Keratinocyte (primary cell): ENCODE results near the gene GNA15.

Source experiments
- CTCF ChIP-seq, 3 experiments: IDR thresholded peaks in 1 of 3; conservative IDR thresholded peaks in 1 of 3; optimal IDR thresholded peaks in 1 of 3; 2 replicates in 2 of 3; 3 replicates in 1 of 3; pipeline versions ENCODE3 to v1.5.1; 2011; ENCODE audit warnings: low read length in 3 of 3, mild to moderate bottlenecking in 3 of 3, moderate library complexity in 2 of 3, control low read depth in 1 of 3, inconsistent platforms in 1 of 3; ENCODE audit not compliant: insufficient read depth in 2 of 3; ENCODE audit errors: extremely low read depth in 1 of 3
- EZH2 ChIP-seq: IDR thresholded peaks from one replicate; pipeline ENCODE4 v1.6.1; 2012; ENCODE audit warnings: inconsistent platforms, mild to moderate bottlenecking, low read length, moderate library complexity

- TF ChIP-seq CTCF (optimal IDR thresholded peaks at IDR 0.05 in 1 of 3, IDR thresholded peaks at IDR 0.05 in 1 of 3, conservative IDR thresholded peaks at IDR 0.05 in 1 of 3; ENCODE audit: extremely low read depth in 1 of 3, insufficient read depth in 2 of 3, low read length in 3 of 3) (no peak), EZH2 (no peak)
Observed at GRCh38 chr19:3116621-3117020, 19.2 kb upstream of the GNA15 start.
